GM23248 (cell line): ENCODE measurements around the gene MFAP2. TPM values are rescaled to one million over a fixed set of nuclear protein-coding genes. Genes with fewer than 3 reads are reported as not detected.
"Not testable (repeated sequence)": the region's sequence is repeated elsewhere in the genome, so short reads cannot be mapped to it uniquely, and the experiment has no call there.

Source experiments
- DNase-seq: peaks from one replicate; pipeline ENCODE4 v3.0.0-alpha.2; 2015
- H2AFZ ChIP-seq: fragments of 200-600 bp; sonication (generic); 2 replicates; pipeline ENCODE4 v1.6.1; 2016; ENCODE audit warnings: antibody characterized with exemption
- H3F3A ChIP-seq: fragments of 200-600 bp; sonication (generic); 2 replicates; pipeline ENCODE4 v1.6.1; 2016; ENCODE audit warnings: mild to moderate bottlenecking, antibody characterized with exemption, mixed run types; ENCODE audit not compliant: insufficient read depth
- H3K27ac ChIP-seq: fragments of 200-600 bp; sonication (generic); 2 replicates; pipeline ENCODE4 v1.5.1; 2016; ENCODE audit warnings: mild to moderate bottlenecking
- H3K27me3 ChIP-seq: fragments of 200-600 bp; sonication (generic); replicated peaks from 2 replicates; pipeline ENCODE4 v1.6.1; 2016; ENCODE audit warnings: mild to moderate bottlenecking; ENCODE audit not compliant: insufficient read depth
- H3K36me3 ChIP-seq: fragments of 200-600 bp; sonication (generic); 2 replicates; pipeline ENCODE4 v1.6.1; 2016; ENCODE audit warnings: low read depth, mild to moderate bottlenecking
- H3K4me1 ChIP-seq: fragments of 200-600 bp; sonication (generic); 2 replicates; pipeline ENCODE4 v1.6.1; 2016; ENCODE audit warnings: mild to moderate bottlenecking; ENCODE audit not compliant: insufficient read depth
- H3K4me2 ChIP-seq: fragments of 200-600 bp; sonication (generic); one replicate; pipeline ENCODE4 v1.6.1; 2016; ENCODE audit warnings: mild to moderate bottlenecking; ENCODE audit not compliant: unreplicated experiment
- H3K4me3 ChIP-seq: fragments of 200-600 bp; sonication (generic); 2 replicates; pipeline ENCODE4 v1.5.1; 2016; ENCODE audit warnings: mild to moderate bottlenecking
- H3K79me2 ChIP-seq: fragments of 200-600 bp; sonication (generic); 2 replicates; pipeline ENCODE4 v1.6.1; 2016; ENCODE audit warnings: mild to moderate bottlenecking; ENCODE audit not compliant: insufficient read depth
- H3K9ac ChIP-seq: fragments of 200-600 bp; sonication (generic); 2 replicates; pipeline ENCODE4 v1.6.1; 2016; ENCODE audit warnings: mild to moderate bottlenecking
- H3K9me2 ChIP-seq: fragments of 200-600 bp; sonication (generic); 2 replicates; pipeline ENCODE4 v1.6.1; 2016; ENCODE audit warnings: mixed run types, mild to moderate bottlenecking, moderate library complexity; ENCODE audit not compliant: insufficient read depth
- H3K9me3 ChIP-seq: fragments of 200-600 bp; sonication (generic); one replicate; pipeline ENCODE4 v1.6.1; 2017; ENCODE audit warnings: low read depth
- H4K20me1 ChIP-seq: fragments of 200-600 bp; sonication (generic); 2 replicates; pipeline ENCODE4 v1.6.0; 2016; ENCODE audit not compliant: insufficient read depth
- EZH2 ChIP-seq: fragments of 200-600 bp; sonication (generic); IDR thresholded peaks from 2 replicates; pipeline ENCODE4 v1.6.1; 2018; ENCODE audit warnings: antibody characterized with exemption, mild to moderate bottlenecking; ENCODE audit not compliant: insufficient read depth, poor library complexity, severe bottlenecking
- EZH2phosphoT487 ChIP-seq: fragments of 200-600 bp; sonication (generic); IDR thresholded peaks from 2 replicates; pipeline ENCODE4 v1.6.1; 2018; ENCODE audit warnings: antibody characterized with exemption, moderate library complexity, mild to moderate bottlenecking, low read depth; ENCODE audit not compliant: insufficient read depth
- WGBS, 2 experiments: methylation state at CpG; one replicate each; pipeline ENCODE4 v1.1.6; 2015 to 2017; ENCODE audit warnings: low lambda C conversion rate in 2 of 2, low coverage in 1 of 2; ENCODE audit errors: missing lambda C conversion rate in 2 of 2; 5-methylcytosine and 5-hydroxymethylcytosine counted together
- in situ Hi-C: fragments of 300-500 bp; cut with MboI; formaldehyde crosslinking; loops from 2 replicates; pipeline ENCODE4 v1.15.0; 2020
- polyA plus RNA-seq: library from polyadenylated mRNA; unstranded; fragments of >200 nt; fragmentation: Nextera tagmentation; extraction: Ambion mirVana; gene quantifications from 2 replicates; pipeline ENCODE4 v1.2.1, GENCODE V29; 2016
- total RNA-seq: library from RNA; depleted of rRNA; stranded (reverse); fragments of >200 nt; shearing (Covaris generic); gene quantifications from 2 replicates; pipeline ENCODE4 v1.2.3, GENCODE V29; 2014

MFAP2 gene
- total and polyA plus RNA-seq, 2 experiments from 2014 or later = 189 to 471 TPM

- Histone ChIP-seq H3K79me2 (no peaks in the 10 kb centered on the region), H3K4me3 (no peak overlapping the region), H3K9me3 (no peaks in the 10 kb centered on the region), H4K20me1 (no peaks in the 10 kb centered on the region), H3K4me1 (peaks cover 5% of the 10 kb centered on the region; the same call in 1 of the 2 replicates), H3K27ac (no peak overlapping the region), H3K27me3 (no peaks in the 10 kb centered on the region), H3K36me3 (no peaks in the 10 kb centered on the region), H2AFZ (no peak overlapping the region), H3K9ac (no peak overlapping the region), H3K9me2 (no peaks in the 10 kb centered on the region), H3F3A (peaks cover 6% of the 10 kb centered on the region; the same call in 1 of the 2 replicates), H3K4me2 (no peak overlapping the region)
- no peak for DNase-seq
- no peak for TF ChIP-seq EZH2
- TF ChIP-seq EZH2phosphoT487 = no peak
- WGBS, 2 experiments = 85 to 88% methylated on average over 19 of the region's 19 CpGs
- in situ Hi-C loops = loop anchor here (10.0 kb wide), 1 partner anchor 342 kb away; no protein-coding TSS in a partner anchor
Measured at GRCh38 chr1:16946646-16947045, 33.8 kb downstream of the MFAP2 start.

- not testable (repeated sequence) for H3K4me2 ChIP-seq
- in situ Hi-C loops = loop anchor here (10.0 kb wide), 1 partner anchor 341 kb away; no protein-coding TSS in a partner anchor
- 83 to 89% methylated on average over 13 of the region's 13 CpGs for WGBS, 2 experiments
Measured at GRCh38 chr1:16946185-16946584, 34.2 kb downstream of the MFAP2 start.

GRCh38 chr1:16945512-16945911 is 34.9 kb downstream of the MFAP2 start:
- H3F3A ChIP-seq, H3K4me3 ChIP-seq, H3K79me2 ChIP-seq, H3K9me2 ChIP-seq, H4K20me1 ChIP-seq, H3K4me2 ChIP-seq, H3K27ac ChIP-seq, H3K4me1 ChIP-seq, DNase-seq, H3K36me3 ChIP-seq, H3K9me3 ChIP-seq, H3K27me3 ChIP-seq, H3K9ac ChIP-seq, H2AFZ ChIP-seq: not testable (repeated sequence)
- in situ Hi-C loops = loop anchor here (10.0 kb wide), 1 partner anchor 341 kb away; no protein-coding TSS in a partner anchor
- 92 to 93% methylated on average over 9 of the region's 9 CpGs for WGBS, 2 experiments

More at GRCh38 chr1:16946185-16946584, 34.2 kb downstream of the MFAP2 start:
- H3K9me3 ChIP-seq, H3K79me2 ChIP-seq, H3K27ac ChIP-seq, H3K27me3 ChIP-seq, H4K20me1 ChIP-seq, H3K4me1 ChIP-seq, H3K9ac ChIP-seq, H3F3A ChIP-seq, H3K9me2 ChIP-seq, H2AFZ ChIP-seq, DNase-seq, H3K4me3 ChIP-seq, H3K36me3 ChIP-seq: not testable (repeated sequence)

- Histone ChIP-seq H3K4me2 (no peak overlapping the region), H3K79me2 (no peaks in the 10 kb centered on the region), H3K4me1 (no peaks in the 10 kb centered on the region), H3K27ac (no peak overlapping the region), H3F3A (no peaks in the 10 kb centered on the region), H3K4me3 (no peak overlapping the region), H3K9me3 (no peaks in the 10 kb centered on the region), H3K36me3 (no peaks in the 10 kb centered on the region), H3K9ac (no peak overlapping the region), H3K9me2 (no peaks in the 10 kb centered on the region), H3K27me3 (no peaks in the 10 kb centered on the region), H2AFZ (no peak overlapping the region), H4K20me1 (no peaks in the 10 kb centered on the region)
- TF ChIP-seq EZH2 (no peak), EZH2phosphoT487 (no peak)
- DNase-seq = no peak
- whole genome bisulfite sequencing, 2 experiments = 87 to 88% methylated on average over 19 of the region's 19 CpGs
- in situ Hi-C loops = loop anchor here (10.0 kb wide), 1 partner anchor 339 kb away; no protein-coding TSS in a partner anchor
Measured at GRCh38 chr1:16944038-16944437, 36.4 kb downstream of the MFAP2 start.

GRCh38 chr1:16939386-16940180 is 40.8 kb downstream of the MFAP2 start:
- not testable (repeated sequence) for H3K4me2 ChIP-seq, H3K79me2 ChIP-seq, DNase-seq, H3K4me3 ChIP-seq, H3K27me3 ChIP-seq, H3K4me1 ChIP-seq, H3K9me3 ChIP-seq, H4K20me1 ChIP-seq, H3F3A ChIP-seq, H3K9ac ChIP-seq, H3K27ac ChIP-seq, H3K9me2 ChIP-seq, H3K36me3 ChIP-seq, H2AFZ ChIP-seq
- 91 to 96% methylated on average over 30 to 32 of the region's 32 CpGs for WGBS, 2 experiments
- in situ Hi-C loops = loop anchor here (10.0 kb wide), 1 partner anchor 335 kb away; no protein-coding TSS in a partner anchor
